KG1 (cell line): ENCODE data around the gene ATE1.
"Not testable (repeated sequence)": the region's sequence is repeated elsewhere in the genome, so short reads cannot be mapped to it uniquely, and the experiment has no call there.

Source experiments
- DNase-seq: peaks from one replicate; lab custom pipeline; 2025; lab: John Stamatoyannopoulos, UW

ATE1 gene

DNA sequence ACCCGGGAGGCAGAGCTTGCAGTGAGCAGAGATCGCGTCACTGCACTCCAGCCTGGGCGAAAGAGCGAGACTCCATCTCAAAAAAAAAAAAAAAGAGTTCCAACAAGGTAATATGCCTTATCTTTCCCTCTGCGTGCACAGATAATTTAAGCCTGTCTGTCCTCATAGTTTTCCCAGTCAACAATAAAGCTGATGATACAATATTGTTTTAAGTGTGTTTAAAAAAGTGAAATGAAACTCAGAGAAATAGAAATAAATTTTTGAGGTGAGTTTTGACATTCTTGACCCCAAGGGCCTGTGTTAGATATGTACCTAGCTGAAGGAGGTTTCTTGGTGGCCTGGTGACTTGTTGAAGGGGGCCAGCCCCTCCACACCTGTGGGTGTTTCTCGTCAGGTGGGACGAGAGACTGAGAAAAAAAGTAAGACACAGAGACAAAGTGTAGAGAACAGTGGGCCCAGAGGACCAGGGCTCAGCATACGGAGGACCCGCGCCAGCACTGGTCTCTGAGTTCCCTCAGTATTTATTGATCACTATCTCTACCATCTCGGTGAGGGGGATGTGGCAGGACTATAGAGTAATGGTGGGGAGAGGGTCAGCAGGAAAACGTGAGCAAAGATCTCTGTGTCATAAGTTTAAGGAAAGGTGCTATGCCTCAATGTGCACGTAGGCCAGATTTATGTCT lies 1.9 kb upstream of the ATE1 start:
- not testable (repeated sequence) for DNase-seq

DNA sequence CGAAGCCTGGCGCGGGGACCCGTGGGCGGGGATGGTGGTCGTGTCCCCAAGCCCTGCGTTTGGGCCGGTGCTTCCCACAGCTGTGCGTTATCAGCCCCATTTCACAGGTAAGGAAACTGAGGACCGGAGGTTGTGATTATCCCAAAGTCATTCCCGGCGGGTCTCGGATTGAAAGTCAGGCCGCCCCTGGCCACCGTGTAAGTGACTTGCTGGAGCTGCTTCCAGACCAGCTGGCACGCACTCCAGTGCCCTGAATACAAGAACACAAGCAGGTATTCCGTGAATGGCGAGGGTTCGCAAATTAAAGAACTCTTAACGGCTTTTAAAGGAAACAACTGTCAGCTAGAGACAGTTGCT lies 675 bp upstream of the ATE1 start:
- no peak for DNase-seq

DNA sequence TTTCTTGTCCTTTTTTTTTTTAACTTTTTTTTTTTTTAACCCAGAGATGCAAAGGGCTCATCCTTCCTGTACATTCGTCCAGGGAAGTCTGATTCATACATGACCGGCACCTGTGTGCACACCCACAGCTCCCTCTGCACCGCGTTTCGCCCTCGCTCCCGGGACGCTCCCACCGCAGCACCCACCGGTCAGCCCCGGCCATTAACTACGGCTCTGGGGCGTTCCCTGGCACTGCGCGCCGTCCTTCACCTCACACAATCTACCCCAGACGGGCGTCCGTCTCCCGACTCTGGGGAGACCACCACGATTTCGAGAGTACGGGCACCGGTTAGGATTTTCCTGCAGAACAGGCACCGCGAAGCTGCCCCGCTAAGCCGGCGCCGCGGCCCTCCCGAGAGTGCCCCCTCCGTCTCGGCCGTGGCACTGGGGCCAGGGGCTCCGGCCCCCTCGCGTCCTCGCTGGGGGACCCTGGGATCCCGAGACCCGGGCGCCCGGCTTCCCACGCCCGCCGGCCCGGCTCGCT lies 452 bp downstream of the ATE1 start:
- DNase-seq: no peak

DNA sequence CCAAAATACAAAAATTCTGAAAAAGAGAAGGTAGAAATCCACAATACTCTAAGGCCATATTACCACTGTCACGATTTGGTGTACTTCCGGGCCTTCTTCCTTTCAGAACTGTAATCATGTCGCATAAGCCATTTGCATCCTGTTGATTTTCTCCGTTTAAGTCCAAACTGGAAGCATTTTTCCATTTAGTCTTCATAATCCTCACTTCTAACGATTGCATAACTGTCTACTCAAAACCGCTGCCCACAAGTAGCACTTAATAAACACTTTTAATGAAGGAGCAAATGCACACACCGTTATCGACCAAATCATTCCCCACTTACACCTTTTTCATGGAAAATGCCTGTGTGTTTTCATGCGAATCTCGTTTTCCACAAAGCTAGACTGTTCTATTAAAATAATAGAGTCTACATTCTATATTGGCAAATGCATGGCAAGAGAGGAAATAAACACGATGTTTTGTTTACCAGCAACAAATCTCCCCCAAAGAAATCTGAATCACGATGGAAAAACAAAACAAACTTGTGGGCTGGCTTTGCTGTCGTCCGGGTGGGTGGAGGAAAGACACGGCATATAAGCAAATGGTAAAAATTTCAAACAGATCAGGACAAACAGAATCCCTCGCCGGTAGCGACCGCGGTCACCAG lies 1.0 kb downstream of the ATE1 start:
- DNase-seq: peak; percentile 47

DNA sequence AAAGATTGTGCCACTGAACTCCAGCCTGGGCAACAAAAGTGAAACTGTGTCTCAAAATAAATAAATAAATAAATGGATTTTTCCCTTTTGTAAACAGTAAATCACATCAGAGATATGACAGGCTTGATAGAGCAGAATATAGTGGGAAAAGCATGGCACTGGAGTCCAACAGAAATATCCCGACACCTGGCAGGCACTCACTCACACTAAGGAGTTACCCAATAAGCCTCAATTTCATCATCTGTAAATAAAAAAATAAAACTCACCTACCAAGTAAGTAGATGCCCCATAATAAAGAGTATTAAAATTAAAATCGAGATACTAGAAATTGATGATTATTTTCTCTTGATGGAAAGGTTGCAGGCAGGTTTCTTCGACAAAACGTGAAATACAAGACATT lies 1.7 kb downstream of the ATE1 start:
- no peak for DNase-seq

DNA sequence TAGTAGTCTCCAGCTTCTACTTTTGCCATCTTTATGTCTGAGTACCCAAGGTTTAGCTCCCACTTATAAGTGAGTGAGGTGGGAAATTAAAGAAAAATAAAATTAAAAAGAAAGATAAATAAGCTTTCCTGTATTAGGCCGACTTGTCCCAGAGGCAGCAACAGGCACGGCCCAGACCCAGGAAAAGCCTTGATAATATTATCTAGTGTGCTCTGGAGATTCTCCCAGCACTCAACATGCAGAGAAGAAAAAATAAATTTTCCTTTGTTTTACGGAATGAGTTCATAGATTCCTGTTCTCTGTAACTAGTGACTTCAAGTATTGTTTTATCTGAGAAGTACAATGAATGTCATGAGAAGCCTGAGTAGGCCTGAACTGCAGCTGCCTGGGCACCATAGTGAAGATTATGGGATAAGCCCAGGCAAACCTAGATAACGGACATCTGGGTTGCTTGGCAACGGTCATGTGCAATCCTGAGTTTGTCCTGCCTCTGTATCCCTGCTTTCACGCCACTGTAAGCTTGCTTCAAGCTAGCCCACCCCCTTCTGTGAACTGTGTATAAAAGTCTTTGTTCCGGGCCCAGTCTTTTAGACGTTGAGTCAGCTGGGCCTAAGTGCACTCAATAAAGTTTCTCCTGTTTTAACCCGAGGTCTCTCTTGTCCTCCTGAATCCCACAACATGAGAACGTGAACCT lies 6.4 kb downstream of the ATE1 start:
- no peak for DNase-seq

DNA sequence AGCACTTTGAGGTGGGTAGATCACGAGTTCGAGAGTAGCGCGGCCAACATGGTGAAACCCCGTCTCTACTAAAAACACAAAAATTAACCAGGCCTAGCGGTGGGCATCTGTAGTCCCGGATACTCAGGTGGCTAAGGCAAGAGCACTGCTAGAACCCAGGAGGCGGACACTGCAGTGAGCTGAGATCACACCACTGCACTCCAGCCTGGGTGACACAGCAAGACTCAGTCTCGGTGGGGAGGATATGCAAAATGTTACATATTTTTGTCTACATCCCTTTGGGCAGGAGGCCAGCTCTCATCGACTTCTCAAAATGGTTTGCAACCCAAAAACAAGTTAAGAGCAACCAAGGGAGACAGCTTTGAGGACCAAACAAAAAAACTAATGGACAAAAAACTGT lies 8.2 kb downstream of the ATE1 start:
- DNase-seq: no peak

DNA sequence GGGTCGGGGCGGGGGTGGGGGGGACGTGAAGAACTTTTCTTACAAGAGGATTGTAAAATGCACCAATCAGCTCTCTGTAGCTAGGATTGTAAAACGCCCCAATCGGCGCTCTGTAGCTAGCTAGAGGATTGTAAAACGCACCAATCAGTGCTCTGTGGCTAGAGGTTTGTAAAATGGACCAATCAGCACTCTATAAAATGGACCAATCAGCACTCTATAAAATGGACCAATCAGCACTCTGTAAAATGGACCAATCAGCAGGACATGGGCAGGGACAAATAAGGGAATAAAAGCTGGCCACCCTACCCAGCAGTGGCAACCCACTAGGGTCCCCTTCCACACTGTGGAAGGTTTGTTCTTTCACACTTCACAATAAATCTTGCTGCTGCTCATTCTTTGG lies 9.0 kb downstream of the ATE1 start:
- DNase-seq: not testable (repeated sequence)

DNA sequence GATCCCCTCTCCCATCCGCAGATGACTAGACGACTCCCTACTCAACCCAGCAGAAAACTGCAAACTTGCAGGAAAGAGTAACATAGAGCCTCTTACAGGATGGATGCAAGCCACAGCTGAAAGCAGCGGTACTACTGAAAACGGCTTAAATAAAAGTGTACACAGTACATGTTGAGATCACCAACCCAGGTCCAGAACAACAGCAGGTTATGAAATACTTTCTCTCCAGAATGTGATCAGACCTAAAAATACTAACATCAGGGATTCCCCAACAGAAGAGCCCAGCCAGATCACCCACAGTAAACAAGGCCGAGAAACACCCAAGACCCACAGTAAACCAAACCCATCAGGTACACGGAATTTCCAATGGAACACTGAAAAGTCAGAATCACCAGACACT lies 13.2 kb downstream of the ATE1 start:
- no peak for DNase-seq

DNA sequence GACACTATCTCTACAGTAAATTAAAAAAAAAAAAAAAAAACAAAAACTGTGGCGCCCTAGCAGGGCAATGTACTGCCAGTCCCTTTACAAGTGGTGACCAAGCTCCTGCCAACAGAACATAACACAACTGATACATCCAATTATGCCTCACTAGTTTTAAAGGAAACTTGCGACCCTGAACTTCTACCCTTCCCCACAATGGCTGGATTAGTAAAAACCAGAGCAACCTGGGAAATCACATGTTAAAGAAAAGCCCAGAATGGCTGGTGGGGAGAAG lies 16.5 kb downstream of the ATE1 start:
- DNase-seq: no peak

DNA sequence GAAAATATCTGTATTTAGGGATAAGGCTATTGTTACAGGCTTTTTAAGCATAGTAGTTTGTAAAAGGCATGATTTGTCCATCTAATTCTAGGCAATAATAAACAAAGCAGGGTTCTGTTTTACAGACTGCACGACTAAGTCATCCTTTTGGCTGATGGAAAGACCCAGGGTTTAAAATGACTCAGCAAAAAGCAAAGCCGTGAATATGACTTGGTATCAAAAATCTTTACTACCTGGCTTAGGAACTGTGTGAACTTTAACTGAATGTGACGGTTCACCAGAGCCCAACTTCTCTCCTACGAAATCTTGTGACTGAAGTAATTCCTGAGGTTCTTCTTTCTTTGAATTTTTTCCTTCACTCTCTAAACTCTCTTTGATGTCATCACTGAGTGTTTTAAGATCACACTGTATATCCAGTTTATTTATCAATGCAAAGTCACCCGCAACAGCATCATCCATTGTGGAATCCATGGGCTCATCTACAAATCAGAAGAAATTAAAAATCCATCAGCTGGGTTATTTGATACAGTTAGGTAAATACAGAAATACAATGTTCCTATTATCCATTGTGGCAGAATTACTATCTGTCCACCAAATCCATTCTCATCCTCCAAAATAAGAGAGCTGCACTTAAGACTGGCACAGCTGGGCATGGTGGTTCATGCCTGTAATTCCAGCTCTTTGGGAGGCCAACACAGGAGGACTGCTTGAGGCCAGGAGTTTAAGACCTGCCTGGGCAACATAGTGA lies 17.0 kb downstream of the ATE1 start:
- no peak for DNase-seq

DNA sequence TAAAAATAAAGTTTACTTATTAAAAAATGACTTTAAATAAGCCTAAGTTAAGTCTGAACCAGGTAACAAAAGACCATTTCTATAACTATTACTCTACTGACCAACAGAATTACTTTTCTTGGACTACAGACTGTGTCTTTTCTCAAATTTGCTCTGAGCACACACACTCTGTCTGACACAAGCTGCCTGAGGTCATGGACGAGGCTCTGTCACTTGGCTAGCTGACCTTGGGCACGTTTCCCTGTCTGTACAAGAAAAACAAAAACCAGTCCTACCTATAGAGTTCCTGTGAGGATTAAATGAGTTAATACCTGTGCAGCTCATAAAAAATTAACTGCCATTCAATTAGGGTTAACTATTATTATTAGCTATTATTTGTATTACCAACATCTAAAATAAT lies 22.9 kb downstream of the ATE1 start:
- no peak for DNase-seq

DNA sequence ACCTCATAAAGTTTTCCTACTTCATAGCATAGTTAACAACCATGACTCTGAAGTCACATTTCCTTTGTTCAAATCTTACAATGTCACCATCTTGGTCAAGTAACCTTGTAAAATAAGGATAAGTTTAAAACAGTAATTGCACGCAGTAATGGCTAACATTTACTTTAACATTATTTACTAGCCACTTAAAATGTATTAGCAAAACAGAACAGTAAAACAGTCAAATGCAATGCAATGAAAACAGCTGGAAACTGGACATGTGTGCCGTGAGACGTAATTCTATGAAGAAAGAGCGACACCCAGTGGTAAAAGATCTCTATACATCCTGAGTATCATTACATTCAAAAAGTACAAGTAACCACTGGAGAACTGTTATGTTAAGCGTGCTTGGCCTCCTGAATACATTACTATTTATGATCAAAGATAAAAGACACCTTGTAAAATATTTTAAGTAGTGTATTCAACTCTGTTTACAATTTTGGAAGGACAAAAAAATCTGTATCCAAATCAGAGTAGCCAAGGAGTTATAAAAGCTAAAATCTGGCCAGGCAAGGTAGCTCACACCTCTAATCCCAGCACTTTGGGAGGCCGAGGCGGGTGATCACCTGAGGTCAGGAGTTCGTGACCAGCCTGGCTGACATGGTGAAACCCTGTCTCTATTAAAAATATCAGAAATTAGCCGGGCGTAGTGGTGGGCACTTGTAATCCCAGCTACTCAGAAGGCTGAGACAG lies 27.2 kb downstream of the ATE1 start:
- DNase-seq: peak; percentile 40

DNA sequence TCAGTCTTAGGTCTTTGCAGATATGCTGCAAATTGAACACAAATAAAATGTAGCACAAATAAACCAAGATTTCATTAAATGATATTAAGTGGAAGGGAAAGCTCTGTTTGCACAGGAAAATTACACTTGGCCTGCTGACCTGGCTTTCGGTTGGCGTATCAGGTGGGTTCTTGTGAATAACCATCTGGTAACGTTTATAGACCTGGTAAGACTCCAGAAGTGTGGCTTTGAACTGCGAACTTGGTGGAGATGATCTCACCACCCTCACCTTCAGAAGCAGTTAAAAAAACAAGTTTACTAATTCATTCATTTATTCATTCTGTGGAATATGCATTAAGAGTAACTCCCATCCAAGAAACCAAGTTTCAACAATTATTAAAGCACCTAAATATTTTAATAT lies 28.1 kb downstream of the ATE1 start:
- no peak for DNase-seq

DNA sequence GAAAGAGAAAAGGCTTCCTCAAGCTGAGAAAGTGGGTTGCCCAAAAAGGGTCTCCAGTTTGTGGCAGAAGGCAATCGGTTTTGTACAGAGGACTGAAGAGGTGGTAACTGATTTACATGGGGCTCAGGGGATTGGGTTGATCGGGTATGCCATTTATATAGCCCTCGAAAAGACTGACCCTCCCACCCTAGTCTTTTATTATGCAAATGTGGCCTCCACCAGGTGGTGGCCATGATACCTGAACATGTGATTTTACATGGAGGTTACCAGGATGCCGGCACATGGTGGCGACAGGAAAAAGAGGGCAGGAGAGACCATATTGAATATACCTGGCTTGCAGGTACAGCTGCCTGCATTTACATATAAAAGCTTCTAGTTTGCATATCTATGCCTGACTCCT lies 36.7 kb downstream of the ATE1 start:
- DNase-seq: no peak

DNA sequence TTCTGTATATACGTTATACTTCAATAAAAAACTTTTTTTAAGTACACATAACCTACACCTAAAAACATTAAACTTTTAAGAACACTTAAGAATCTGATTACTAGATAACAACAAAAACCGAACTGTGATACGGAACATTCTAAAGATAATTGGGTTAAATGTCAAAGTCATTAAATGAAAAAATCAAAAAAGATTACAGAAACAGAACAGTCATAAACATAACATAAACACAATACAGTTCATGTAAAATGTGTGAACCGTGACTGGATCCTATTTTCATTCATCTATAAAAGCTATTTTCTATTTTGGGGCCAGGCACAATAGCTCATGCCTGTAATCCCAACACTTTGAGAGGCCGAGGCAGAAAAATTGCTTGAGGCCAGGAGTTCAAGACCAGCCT lies 38.6 kb downstream of the ATE1 start:
- no peak for DNase-seq

DNA sequence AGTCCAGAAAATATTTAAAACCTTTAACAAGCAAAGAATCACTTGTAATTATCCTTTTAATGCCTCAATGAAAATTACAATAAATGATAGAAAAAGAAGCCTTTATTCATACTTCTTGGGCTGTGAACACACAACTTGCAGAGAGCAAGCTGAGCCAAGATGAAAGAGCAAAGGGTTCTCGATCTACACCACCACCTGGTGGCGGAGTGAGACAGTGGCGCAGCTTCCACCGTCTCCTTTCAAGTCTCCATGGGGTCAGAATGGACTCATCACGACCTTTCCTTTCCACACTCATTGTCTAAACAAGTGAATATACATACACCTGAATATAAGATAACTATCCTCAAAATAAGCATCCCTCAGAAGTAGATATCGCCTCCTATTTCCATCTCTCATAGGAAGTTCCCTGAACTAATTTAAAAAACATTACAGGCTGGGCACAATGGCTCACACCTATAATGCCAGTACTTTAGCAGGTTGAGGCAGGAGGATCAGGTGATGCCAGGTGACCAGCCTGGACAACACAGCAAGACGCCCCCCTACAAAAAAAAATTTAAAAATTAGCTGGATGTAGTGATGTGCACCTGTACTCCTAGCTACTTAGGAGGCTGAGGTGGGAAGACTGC lies 40.7 kb downstream of the ATE1 start:
- DNase-seq: peak; percentile 33

DNA sequence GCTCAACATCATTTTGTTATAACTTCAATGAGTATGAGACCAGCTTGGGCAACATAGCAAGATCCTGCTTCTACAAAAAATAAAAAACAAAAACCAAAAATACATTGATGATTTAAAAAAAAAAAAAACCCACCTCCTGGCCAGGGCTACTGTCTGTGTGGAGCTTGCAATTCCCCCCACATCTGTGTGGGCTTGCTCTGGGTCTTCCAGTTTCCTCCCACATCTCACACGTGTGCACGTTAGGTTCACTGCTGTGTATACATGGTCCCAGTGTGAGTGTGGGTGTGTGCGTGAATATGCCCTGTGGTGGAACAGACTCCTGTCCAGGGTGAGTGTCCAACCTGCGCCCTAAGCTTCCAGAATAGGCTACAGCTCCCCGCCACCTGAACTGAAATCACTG lies 41.6 kb downstream of the ATE1 start:
- no peak for DNase-seq

DNA sequence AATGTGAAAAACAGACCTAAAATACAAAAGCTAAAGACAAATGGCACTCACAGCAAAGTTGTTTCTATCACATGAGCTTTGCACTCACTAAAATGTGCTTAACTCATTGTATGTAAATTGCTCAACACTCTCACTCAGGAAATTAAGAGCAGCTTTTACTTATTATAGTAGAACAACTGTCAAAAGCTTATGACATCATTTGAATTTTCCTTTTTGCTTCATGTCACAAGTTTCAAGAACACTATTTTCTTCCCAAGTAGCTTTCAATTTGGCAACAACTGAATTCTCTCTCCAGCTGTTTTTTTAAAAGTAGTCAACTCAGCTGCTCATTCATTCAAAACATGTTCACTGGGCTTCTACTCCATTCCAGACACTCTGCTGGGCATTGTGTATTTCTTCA lies 46.9 kb downstream of the ATE1 start:
- no peak for DNase-seq

DNA sequence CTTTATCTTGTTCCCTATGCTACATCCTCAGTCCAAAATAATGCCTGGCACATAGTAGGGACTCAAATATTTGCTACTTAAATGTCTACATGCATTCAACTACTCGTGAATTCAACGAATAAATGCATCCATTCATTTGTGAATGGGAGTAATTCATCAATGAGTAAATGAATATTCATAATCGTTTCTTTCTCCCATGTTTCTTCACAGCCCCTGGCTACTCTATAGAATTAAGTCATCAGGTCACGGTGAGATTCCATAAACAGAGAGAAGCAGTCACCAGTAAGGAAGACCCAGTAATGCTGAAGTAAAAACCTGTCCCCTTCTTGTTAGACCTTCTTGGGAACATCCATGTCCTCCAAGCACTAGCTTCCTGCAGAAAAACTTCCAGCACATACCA lies 48.4 kb downstream of the ATE1 start:
- DNase-seq: no peak

DNA sequence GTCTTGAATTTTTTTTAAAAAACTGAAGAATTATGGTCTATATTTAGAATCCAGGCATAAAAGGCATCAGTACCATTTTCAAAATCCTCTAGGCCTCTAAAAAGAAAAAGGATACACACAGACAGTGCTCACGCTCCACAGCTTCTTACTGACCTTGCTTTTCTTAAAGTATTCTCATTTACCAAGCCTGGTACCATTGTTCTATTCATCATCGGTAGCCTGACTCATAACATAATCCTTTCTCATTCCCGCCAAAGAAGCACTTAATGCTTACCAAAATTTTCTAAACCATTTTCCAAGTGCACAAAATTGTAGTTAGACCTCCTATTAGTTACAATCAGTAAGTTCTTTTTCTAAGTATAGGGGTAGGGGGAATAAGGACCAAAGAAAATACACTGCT lies 54.6 kb downstream of the ATE1 start:
- no peak for DNase-seq

DNA sequence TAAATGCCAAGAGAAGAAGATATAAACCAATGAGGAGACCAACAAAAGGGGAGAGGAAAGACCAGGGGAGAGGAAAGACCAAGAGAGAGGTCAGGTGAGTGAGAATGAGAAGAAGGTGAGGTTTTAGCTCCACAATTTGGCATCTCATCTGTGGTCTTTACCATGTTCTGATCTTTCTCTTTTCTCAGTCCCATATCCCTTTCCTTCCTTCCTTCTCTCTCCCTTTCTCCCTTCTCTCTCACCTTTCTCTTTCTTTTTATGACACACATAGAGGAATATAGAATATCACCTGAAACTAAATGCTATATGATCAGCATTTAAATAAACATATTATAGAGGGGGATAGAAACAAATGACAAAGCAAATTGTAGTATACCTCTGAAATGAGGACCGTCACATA lies 57.4 kb downstream of the ATE1 start:
- DNase-seq: no peak
